IPS-15b (cell line): Measurements from ENCODE around the gene MRGPRF.

Experiments used
- H3K27me3 ChIP-seq: one replicate; pipeline ENCODE4 v1.6.1; 2013; ENCODE audit warnings: low read length; ENCODE audit not compliant: control insufficient read depth, insufficient read depth
- H3K36me3 ChIP-seq: one replicate; pipeline ENCODE4 v1.6.1; 2013; ENCODE audit warnings: low read length; ENCODE audit not compliant: control insufficient read depth, insufficient read depth
- H3K4me1 ChIP-seq: one replicate; pipeline ENCODE4 v1.6.1; 2013; ENCODE audit warnings: mild to moderate bottlenecking, low read length; ENCODE audit not compliant: control insufficient read depth, insufficient read depth
- H3K4me3 ChIP-seq: one replicate; pipeline ENCODE4 v1.5.1; 2013; ENCODE audit warnings: low read depth, low read length
- H3K9ac ChIP-seq: one replicate; pipeline ENCODE4 v1.6.1; 2013; ENCODE audit warnings: low read depth, mild to moderate bottlenecking, low read length
- H3K9me3 ChIP-seq: one replicate; pipeline ENCODE4 v1.6.1; 2013; ENCODE audit warnings: mild to moderate bottlenecking, low read length; ENCODE audit not compliant: control insufficient read depth, insufficient read depth

Gene MRGPRF

DNA sequence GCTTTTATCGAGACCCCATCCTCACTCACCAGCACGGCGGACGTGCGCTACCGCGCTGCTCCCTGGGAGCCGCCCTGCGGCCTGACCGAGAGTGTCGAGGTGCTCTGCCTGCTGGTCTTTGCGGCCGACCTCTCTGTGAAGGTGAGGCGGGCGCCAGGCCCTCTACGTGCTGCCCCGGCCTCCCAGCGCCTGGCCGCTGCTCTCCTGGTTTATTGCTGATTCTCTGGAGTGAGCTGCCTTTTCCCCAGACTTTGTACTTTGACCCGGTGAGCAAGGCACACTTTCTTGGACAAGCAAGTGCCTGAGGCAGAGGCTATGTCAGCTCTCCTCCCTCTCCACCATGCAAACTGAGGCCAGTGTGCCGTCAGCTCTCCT lies 42.2 kb upstream of the MRGPRF start:
- Histone ChIP-seq H3K9me3 (no peaks in the 10 kb centered on the region), H3K4me1 (no peaks in the 10 kb centered on the region), H3K9ac (no peak overlapping the region), H3K4me3 (no peak overlapping the region), H3K27me3 (no peaks in the 10 kb centered on the region), H3K36me3 (peaks cover 36% of the 10 kb centered on the region)

DNA sequence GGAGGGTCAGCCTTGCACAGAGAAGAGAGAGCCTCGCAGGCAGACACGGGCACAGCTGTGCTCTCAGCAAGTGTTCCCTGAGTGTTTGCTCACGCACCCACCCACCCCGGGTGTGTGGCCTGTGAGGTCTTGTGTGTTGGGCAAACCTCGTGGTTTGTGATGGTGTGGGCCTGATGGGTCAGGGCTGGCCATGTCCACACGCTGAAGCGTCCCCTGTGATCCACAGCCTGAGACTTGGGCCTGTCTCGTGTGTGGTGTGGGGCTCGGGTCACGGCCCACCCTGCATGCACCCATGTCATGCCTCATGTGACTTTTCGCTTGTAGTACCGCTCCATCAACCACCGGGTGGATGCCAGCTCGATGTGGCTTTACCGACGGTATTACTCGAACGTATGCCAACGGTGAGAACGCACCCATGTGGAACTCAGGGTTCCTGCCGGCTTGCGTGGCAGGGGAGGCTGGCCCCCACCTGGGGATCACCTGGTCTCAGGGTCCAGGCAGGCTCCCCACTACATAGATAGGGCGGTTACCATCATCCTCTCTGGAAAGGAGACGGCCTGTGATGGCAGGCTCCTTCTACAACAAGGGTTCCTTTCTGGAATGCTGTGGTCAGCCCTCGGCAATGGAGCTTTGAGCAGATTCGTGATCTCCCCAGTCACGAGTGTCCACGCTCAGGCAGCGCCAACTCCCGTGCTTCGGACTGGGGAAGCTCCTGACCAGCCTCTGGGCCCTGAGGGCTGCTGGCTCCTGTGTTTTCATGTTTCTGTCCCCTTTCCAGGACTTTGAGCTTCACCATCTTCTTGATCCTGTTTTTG lies 41.6 kb upstream of the MRGPRF start:
- Histone ChIP-seq H3K36me3 (peaks cover 31% of the 10 kb centered on the region), H3K4me3 (no peak overlapping the region), H3K9ac (no peak overlapping the region), H3K27me3 (no peaks in the 10 kb centered on the region), H3K9me3 (no peaks in the 10 kb centered on the region), H3K4me1 (no peaks in the 10 kb centered on the region)

DNA sequence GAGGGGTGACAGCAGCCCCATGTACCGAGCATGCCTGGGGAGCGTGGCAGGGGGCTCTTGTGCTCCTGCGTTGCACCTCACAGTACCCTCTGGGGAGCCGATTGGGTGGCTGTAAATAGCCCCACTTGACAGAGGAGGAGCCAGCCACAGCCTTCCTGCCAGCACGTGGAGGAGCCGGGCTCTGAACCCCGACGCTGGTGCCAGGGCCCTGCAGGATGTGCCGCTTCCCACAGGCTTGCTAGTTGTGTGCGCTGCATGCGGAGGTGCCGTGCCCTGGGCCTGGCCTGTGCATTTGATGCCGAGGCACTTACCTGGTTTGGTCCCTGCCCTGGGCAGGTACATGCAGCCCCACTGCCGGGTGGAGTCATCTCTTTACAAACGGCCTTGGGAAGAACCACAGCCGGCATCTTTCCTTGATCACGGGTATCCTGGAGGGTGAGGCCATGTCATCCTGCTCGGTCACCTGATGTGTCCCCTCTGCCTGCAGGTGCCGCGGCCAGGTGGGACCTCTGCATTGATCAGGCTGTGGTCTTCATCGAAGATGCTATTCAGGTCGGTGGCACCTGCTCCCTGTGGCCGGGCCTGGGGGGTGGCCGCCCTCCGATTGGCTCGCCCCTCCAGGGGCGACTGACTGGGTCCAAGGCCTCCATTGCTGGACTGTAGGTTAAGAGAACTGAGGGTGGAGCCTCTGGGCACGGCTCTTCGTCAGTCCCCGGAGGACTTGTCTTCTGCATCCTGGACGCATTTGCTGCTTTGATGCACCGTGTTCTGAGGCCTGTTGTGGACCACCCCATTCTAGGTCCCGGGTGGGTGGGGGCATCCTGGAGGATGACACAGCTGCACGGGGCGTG lies 40.7 kb upstream of the MRGPRF start:
- Histone ChIP-seq H3K4me3 (no peak overlapping the region), H3K36me3 (peaks cover 27% of the 10 kb centered on the region), H3K4me1 (no peaks in the 10 kb centered on the region), H3K27me3 (no peaks in the 10 kb centered on the region), H3K9ac (no peak overlapping the region), H3K9me3 (no peaks in the 10 kb centered on the region)

DNA sequence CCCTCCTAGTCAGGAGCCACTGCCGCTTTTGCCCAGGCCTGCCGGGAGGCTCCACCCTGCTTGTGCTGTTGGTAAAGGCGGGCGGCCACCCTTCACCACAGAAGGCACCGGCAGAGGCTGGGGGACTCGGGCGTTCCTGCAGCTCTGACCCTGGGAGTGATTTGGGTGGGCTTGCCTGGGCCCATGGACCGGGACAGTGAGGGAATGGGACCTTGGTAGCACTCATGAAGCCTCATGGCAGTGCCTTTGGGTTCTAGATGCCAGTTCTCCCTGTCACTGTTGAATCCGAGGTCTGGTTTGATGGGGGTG lies 40.1 kb upstream of the MRGPRF start:
- Histone ChIP-seq H3K27me3 (no peaks in the 10 kb centered on the region), H3K9ac (no peak overlapping the region), H3K4me3 (no peak overlapping the region), H3K9me3 (no peaks in the 10 kb centered on the region), H3K36me3 (peaks cover 27% of the 10 kb centered on the region), H3K4me1 (peaks cover 3% of the 10 kb centered on the region)

DNA sequence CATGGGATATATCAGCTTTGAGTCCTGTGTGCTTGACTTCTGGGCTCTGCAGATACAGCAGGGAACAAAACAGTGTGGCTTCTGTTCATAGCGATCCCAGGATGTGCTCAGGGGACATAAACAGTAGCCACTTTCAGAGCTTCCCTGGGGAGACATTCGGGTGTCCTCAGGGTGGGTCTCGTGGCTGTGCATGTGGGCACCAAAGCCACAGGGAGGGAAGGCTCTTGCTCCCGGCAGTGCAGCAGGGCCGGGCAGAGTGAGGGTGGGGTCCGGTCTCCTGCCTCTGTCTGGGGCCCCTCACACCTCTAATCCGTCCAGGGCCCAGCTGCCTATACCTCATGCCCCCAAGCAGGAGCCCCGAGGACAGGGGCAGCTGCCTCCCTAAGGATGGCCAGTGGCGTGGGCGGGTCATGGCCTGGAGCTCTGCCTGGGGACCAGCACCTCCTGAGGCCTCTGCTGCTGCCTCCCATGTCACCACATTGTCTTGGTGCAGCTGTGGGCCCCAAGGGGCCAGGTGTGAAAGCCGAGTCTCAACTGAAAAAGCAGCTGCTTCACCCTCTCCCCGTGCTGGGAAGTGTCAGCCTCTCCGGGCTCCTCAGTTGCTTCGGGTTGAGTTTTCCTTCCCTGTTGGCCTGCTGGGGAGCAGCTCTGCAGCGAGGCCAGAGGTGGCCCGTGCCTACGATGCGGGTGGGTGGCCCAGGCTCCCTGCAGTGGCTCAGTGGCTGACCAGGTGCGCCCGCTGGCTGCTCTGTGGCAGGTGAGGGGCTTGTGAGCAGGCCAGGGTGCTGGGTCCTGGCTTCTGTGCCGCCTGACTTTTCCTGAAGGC lies 39.5 kb upstream of the MRGPRF start:
- Histone ChIP-seq H3K9ac (no peak overlapping the region), H3K9me3 (no peaks in the 10 kb centered on the region), H3K27me3 (no peaks in the 10 kb centered on the region), H3K36me3 (peaks cover 21% of the 10 kb centered on the region), H3K4me1 (peaks cover 8% of the 10 kb centered on the region), H3K4me3 (no peak overlapping the region)

DNA sequence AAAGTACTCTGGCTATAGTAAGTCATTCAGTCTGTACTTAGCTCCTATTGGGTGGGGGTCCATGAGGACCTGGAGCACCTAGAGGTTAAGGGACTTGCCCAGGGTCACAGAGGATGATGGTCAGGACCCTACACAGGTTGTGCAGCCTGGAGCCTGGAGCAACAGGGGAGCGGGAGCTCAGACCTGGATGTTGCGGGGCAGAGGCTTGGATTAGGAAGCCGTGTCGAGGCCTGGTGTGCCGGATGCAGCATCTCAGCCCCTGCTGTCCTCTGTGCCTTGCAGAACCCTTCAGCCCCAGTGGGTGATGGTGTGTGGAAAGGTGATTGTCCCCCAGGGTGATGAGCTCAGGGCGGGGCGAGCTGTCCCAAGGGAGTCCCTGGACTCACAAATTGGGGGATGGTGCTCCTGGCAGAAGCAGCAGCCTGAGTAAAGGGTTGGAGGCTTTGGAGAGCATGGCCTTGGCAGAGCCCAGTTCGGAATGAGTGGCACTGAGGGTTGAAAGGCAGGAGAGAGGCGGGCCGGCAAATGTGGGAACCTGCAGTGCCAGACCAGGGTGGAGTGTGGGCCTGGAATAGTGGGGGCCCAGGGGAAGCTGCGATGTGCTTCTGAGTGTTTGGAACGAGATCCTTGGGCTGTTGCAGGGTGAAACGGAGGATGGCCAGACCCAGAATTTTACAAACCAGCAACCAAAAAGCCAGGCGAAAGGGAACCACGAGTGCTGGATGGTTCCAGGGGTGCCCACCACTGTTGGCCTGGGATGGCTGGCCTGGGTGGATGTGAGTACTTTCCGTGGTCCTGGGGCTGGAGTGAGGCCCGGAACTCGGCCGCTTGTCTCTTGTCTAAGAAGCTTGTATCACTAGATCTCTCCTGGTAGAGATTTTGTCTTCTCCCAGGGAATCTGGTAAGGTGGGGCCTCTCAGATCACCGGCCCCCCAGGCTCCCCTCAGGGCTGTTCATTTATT lies 38.6 kb upstream of the MRGPRF start:
- peak overlapping the region; percentile 47 for H3K9ac ChIP-seq
- no peaks in the 10 kb centered on the region for H3K9me3 ChIP-seq
- peaks cover 19% of the 10 kb centered on the region for H3K36me3 ChIP-seq
- no peaks in the 10 kb centered on the region for H3K27me3 ChIP-seq
- peaks cover 8% of the 10 kb centered on the region for H3K4me1 ChIP-seq
- no peak overlapping the region for H3K4me3 ChIP-seq

DNA sequence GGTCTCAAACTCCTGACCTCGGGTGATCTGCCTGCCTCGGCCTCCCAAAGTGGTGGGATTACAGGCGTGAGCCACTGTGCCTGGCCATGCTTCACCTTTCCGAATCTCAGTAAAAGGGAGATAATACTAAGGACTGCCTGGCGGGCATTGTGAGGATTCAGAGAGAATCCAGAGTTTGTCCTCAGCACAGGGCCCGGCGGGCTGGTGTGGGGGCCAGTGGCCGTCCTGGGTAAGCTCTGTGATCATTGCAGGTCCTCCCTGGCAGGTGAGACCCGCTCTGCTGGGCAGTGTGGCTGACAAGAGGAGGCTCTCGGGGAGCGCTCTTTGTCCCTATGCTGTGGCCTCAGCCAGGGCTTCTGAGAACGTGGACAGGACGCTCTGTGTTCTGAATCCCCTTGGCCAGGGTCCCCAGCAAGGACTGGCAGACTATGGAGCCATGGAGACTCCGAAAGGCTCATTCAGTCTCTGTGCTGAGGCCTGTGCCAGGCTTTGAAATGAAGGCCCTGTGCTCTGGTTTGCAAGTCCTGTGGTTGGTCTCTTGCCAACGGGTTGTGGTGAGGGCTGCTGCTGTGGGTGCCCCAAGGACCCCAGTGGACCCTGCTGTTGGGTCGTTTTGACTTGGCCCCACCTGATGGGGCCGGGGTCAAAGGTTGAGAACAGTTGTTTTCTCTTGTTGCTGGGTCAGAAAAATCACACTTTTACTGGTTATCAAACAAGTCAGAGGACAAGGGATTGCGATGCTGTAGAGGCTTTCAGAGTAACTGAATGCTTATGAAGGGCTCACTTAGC lies 37.7 kb upstream of the MRGPRF start:
- Histone ChIP-seq H3K36me3 (peaks cover 19% of the 10 kb centered on the region), H3K4me3 (no peak overlapping the region), H3K27me3 (no peaks in the 10 kb centered on the region), H3K9me3 (no peaks in the 10 kb centered on the region), H3K9ac (peak overlapping the region; percentile 37), H3K4me1 (peaks cover 8% of the 10 kb centered on the region)

DNA sequence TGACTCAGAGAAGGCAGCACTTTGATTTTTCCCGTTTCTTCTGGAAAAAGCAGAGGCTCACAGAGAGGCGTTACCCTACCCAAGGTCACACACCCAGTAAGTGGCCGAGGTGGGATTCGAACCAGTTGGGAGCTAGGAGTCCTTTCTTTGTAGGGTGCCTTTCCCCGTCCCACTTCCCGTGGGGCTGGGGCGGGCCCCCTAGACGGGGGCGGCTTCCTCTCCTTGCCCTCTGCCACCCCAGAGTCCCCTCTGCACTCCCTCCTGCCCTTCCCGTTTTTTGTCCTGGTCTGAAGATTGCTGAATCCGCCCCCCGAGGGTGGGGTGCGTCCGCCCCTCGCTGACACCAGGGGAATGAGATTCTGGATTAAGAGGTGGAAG lies 36.4 kb upstream of the MRGPRF start:
- Histone ChIP-seq H3K27me3 (no peaks in the 10 kb centered on the region), H3K9me3 (no peaks in the 10 kb centered on the region), H3K36me3 (peaks cover 7% of the 10 kb centered on the region), H3K4me3 (peak overlapping the region; percentile 78), H3K9ac (peak overlapping the region; percentile 73), H3K4me1 (peaks cover 13% of the 10 kb centered on the region)

DNA sequence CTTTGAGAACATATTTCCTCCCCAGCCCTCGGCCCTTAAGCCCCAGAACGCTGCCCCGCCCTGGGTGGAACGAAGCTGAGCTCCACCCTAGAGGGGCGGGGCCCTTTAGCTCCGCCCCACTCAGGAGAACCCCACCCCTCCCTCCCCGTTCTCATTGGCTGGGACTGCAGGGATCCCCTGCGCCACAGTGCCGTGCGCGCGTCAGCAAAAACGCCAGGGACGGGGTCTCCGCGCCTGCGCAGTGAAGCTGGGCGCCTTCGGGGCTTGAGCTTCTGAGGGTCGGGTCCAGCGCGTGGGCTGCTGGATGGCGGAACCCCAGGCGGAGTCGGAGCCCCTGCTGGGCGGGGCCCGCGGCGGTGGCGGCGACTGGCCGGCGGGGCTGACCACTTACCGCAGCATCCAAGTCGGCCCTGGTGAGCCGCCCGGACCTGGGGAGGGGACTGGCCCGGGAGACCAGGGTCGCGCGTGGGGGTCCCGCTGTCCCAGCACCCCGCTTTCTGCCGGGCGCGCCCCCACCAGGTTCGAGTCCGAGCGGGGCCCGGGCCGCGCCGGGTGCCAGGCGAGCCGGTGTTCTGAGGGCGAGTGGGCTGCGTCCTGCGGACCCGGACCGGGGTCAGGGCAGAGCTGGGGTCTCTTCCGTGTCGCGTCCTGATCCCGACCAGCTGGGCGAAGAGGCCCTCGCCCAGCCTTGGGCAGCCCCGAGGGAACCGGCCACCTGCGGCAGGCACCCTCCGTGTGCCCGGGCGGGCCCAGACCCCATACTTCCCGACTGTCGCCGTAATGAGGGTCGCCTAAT lies 35.8 kb upstream of the MRGPRF start, which contains the start of gene TPCN2:
TSS of gene TPCN2 (plus strand) at position 239 of the 796 bp plus-strand sequence. CDS start at position 305, 66 bp downstream.
- Histone ChIP-seq H3K4me1 (peaks cover 13% of the 10 kb centered on the region), H3K27me3 (no peaks in the 10 kb centered on the region), H3K9ac (peak within 1 kb of the TSS; percentile 73), H3K4me3 (peak within 1 kb of the TSS; percentile 78), H3K9me3 (no peaks in the 10 kb centered on the region), H3K36me3 (peaks cover 3% of the 10 kb centered on the region)
